GM19238 (cell line): ENCODE data around the gene SORCS2.

Experiments used
- DNase-seq: peaks from one replicate; pipeline ENCODE4 v3.0.0; 2011; ENCODE audit warnings: low spot score; ENCODE audit not compliant: insufficient read length

The SORCS2 gene

DNA sequence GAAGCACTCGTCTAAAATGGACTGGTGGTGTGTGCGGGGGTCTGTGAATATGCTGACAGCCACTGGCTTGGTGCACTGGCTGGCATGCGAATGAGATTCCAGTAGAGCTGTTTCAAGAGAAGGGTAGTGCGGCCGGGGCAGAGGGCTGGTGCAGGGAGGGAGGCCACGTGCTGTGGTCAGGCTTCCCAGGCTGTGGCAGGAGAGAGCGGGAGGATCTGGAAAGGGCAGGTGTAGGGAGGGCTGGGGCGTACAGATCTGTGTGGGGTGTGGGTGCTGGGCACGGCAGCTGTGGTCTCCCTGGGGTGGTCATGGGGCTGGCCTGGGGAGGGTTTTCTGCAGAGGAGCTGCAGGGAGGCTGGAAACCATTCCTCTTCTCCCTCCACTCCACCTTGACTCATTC is 30.2 kb downstream of the SORCS2 start:
- DNase-seq, result no peak

DNA sequence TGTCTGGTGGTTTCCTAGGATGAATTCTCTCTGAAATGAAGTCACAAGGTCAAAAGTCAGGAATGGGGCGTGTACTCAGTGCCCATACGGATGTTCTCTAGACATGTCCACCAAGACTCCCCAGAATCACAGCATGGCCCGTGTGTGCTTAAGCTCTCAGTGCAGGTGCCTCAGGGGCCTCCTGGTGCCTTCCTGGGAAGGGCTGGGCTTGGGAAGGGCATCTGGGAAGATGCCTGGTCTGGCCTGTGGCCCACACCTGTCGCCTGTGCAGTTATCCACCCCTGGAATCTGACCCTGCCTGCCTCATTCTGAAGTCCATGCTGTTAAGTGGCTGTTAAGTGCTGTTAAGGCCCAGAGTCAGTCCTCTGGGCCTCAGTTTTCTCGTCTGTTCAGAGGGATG is 31.2 kb downstream of the SORCS2 start:
- DNase-seq, result no peak

DNA sequence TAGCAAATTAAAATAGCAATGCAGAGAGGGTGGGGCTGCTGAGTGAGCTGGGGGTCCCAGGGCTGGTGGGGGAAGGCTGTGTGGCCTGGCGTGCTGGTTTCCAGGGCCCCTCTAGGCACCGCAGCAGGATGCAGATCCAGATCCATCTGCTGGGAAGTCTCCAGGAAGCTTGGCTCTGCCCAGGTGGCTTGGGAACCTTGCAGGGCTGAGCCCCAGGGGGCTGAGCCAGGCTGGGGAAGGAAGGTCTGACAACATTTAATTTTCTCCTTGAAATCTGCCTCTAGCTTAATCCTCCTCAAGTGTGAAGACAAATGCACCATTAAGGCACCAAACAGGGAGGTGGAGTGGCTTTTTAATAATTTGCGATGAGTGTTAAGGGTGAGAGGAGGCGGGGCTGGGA is 31.7 kb downstream of the SORCS2 start:
- no peak for DNase-seq

DNA sequence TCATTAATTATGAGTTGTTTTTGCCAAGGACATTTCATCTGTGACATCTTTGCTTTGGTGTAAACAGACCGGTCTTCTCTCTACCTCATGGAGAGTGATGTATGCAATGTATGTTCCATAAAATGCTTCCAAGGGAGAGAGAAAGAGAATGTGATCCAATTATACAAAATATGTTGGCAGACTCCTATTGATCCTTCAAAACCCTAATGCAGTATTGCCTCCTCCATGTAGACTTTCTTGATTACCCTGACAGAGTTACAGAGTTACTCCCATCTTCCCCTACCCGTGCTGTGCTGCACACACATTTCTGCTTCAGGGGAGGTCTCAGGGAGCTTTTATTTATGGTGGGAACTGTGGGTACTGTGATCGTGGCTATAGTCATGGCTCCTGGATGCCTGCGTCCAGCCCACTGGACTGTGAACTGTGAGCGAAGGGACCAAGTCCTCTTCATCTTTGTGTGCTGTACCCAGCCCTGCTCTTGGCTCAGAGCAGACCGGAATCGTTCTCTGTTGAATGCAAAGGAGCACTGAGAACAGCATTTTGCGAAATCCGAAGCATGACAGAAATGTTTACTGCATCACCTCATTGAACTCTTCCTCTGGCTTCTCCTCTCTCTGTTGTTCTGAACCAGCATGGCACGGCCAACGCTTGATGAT is 32.7 kb downstream of the SORCS2 start:
- DNase-seq, result no peak

DNA sequence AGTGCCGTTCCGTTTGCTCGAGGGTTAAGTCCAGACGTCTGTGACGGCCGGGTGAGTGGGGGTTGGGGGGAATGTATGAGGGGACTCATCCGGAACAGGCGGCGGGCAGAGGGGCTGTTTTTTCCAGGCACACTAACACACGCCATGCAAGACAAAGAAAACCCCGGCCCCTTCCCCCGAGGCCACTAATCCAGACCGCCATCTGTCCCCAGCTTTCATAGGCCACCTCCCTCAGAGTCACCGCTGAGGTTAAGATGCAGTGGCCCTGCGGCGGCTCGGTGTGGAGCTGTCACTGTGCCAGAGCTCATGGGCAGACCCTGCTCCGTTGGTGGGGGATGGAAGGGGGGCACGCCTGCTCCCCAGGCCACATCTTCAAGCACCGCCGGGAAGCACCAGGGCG is 34.1 kb downstream of the SORCS2 start:
- no peak for DNase-seq

DNA sequence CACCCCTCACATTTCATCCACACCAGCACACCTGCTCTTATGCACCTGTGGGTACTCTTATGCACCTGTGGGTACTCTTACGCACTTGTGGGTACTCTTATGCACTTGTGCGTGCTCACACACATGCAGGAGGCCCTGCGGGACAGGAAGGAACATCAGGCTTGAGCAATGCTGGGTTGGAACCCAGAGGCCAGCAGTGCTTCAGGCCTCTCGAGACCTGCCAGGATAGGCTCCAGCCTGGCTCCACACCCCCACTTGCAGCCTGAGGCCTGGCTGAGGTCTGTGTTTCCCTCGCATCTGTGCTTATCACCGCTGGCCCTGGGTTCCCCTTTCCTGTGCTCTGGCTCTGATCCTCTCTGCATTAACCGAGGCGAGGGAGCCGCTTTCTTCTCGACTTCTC is 34.7 kb downstream of the SORCS2 start:
- DNase-seq, result no peak

DNA sequence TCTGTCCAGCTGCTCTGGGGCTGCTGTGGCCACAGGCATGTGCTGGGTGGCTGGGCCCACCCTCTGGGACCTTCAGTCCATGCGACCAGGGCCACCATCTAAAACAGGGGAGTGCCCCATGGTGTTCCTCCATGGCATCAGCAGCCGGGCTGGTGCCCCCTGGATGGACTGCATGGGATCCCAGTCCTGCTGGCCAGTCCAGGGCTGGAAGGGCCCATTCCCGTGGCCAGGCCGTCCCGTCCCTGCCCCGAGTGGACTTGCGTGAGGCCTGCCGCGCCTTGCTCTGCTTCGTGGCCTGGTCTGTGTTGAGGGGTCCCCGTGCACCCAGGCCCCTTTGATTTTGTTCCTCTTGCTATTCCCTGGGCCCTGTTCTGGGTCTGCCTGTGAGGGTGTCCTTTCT is 36.4 kb downstream of the SORCS2 start:
- DNase-seq, result no peak

DNA sequence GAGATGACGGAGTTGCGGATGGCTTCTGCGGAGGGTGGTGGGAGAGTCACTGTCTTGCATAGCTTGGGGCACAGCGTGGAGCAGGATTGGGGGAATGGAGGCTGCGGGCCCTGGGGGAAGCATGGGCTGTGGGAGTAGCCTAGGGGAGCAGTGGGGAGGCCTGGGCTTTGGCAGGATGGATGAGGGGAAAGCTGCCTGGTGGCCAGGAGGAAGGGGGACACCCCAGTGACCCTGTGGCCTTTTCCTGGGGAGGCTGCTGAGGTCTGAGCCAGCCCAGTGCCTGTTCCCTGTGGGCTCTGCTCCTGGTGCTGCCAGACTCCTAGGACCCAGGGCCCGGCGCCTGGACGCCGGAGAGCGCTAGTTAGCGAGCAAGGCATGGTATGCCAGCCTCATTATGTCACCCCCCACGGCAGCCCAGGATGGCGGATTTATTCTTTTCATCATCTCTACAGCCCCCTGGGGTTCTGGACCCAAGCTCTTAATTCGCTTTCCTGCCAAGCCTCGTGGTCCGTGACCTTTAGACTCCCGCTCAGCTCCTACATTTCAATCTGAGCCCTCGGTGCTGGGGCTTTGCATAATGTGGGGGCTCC is 39.8 kb downstream of the SORCS2 start:
- no peak for DNase-seq

DNA sequence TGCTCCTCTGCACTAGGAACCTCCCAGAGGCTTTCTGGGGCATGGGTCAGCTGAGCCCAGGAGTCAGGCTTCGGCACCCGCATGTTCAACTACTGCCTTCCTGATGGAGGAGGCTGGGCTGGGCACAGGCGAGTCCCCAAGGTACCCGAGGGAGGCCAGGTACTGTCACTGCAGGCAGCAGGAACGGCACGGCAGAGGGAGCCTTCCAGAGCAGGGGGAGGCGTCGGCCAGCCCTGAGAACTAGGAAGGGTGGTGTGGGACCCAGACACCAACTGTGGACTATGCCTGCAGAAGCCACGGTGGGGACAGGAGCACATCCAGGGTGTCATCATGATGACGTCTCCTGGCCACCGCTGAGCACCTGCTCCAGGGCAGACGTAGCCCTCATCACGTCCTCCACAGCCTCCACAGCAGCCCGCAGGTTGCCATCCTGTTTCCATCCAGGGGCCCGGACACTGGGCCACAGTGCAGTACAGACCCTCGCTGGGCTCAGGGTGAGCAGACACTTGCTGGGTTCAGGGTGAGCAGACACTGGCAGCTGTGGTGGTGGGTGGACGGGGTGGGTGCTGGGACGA is 40.8 kb downstream of the SORCS2 start:
- DNase-seq, result no peak

DNA sequence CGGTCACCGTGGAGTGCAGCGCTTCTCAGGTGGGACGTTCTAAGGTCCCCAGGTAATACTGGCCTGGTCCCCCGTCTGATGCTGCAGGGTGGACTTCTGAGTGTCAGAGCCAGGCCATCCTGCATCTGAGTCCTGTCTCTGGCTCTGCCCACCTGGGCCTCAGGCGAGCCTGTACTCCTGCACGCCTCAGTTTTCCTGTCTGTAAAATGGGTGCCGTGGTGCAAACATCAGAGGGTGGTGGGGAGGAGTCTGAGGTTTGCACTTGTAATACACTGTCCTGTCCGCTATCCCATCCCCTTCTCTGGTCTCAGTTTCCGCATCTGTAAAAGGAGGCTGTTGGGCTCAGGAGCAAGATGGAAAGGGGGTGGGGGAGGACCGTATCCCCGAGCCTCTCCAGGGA is 41.3 kb downstream of the SORCS2 start:
- no peak for DNase-seq

DNA sequence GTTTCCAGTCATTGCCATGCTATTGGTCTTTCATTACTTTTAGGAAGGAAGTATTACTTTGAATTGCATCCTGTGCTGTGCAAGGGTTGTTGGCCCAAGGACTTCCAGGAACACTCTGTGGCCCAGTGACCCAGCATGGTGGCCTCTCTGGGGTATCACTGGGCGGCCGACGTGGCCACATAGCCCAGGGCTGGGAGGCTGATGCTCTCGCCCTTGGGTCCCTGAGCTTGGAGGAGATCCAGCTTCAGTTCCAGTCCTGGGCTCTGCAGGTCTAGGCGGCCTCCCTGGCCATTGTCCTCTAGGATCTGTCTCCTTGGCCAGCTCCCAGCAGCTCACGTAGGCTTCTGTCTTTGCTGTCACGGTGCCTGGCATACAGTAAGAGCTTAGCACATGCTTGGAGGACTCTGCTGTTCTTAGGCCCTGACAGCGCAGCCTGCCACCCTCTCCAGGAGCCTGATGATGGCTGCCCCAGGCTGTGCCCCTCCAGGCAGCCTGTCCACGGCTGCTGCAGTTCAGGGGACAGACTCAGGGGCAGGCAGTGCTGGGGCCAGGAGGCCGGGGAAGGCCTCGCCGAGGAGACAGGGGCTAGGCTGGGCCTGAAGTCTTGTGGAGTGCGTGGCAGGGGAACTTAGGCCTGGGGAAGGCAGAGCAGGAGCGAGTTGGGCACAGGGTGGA is 42.2 kb downstream of the SORCS2 start:
- DNase-seq, result no peak

DNA sequence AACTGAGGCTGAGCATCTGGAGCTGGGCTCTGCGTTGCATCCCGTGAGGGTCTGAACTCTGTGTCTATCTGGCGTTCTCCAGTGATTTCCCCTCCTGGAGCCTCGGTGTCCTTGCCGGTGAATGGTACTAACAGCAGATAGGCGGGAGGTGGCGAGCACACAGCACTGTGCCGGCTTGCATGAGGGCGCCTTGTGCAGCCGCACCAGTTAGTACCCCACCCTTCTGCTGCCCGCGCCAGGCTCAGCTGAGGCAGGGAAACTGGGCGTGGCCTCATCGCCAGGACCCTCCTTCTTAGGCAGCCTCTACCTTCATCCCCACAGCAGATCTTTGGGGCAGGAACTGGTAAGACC is 42.7 kb downstream of the SORCS2 start:
- no peak for DNase-seq

DNA sequence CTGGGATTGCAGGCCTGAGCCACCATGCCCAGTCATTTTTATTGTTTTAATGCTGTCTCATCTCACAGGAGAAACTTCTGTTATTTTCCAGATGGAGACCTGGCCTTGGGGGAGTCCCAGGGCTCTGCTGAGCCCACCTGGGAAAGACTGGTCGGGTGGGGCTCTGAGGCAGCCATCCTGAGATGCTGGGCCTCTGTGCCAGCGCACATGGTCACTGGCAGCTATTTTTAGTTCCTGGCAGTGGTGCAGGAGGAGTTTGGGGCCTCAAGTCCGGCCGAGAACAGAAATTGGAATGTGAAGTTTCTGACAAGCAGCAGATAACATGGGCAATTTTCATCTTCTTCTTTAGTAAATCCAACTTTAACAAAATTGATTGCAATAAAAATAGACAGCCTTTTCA is 44.5 kb downstream of the SORCS2 start:
- DNase-seq, result no peak

DNA sequence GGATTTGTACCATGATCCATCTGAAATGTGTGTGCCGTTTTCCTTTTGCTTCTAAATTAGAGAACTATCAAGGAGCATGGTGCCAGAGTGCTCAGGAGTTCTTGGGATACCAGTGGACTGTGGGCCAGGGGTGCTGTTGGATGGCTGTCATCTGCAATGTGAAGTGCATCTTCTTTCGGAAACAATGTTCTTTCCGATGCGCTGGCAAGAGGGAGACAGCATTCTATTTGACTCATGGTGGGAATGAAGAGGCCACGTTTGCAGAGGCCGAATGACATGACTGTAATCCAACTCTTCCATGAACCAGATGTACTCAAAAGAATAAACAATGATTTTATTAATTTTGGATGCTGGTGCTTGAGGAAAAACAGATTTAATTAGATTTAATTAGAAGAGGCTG is 45.5 kb downstream of the SORCS2 start:
- DNase-seq, result no peak

DNA sequence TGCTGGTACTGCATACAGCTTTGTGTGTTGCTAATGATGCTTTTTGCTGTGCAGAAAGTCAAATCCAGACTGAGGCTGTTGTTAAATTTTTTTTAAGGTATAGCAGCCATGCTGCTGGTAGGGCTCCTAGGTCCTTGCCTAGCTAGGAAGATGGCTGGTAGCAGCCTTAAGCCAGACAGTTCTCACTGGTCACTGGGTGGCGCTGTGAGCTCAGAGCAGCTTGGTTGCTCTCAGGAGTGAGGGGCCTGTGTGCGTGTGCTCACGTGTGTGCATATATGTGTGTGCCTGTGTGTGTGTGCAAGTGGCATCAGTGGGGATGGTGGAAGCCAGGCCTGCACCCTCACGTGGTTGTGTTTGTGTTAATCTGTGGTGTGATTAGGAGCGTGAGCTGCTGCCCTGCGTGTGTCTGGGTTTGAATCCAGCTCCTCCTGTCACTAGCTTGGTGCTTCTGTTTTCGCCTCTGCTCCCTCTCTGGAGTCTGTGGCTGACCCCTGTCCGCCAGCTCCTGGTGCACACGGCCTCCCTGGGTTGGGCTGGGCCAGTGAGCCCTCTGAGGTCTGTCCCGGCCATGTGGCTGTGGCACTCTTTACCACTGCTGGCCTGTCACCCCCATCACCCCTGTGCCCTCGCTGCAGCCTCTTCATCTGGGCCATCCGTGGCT is 46.1 kb downstream of the SORCS2 start:
- no peak for DNase-seq

DNA sequence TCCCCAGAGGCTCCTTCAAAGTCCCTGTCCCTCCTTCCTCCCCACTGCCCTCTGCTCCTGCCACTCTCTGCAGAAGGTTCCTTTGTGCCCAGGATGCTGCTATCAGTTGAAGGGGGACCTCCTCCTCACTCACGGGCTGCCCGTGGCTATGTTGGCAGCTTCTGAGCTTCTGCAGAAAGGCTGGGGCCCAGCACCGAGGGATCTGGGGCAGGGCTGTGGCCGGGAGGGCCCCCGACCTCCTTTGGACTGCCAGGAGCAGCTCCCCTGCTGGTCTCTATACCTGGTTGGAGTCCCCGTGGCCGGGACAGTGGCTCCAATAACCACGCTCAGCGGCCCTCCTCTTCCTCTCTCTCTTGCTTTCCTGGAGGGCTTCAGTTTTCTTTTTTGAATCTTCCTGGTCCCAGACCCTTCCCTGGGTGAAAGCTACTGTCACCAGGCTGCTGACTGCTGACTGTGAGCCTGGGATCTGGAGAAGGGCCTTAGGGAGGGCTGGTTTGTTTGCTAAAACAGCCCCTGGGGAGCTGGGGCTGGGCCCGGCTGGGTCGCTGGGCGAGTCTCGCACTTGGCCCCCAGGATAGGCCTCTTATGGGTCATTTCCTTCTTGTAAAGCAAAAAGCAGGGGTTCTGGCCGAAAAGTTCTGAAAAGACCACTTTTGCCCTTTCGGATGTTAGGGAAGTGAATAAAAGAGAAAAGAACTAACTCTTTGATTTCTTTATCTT is 46.9 kb downstream of the SORCS2 start:
- DNase-seq, result no peak

DNA sequence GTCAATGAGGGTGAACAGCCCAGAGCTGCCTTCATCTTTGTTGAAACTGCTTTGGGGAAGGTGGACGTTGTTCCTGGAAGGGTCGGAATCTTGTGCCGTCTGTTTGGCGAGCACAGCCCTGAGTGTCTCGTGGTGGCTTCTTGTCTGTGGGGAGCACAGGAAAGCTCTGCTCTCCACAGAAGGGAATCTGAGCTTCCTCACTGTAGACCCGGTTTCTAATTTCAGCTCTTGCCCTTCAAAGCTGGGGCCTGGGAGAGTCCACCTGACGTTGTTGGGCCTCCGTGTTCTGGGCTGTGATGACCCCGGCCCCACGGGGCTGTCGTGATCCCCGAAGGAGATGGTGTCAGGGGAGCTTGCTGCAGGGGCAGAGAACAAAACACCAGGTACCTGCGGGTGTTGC is 47.5 kb downstream of the SORCS2 start:
- no peak for DNase-seq

DNA sequence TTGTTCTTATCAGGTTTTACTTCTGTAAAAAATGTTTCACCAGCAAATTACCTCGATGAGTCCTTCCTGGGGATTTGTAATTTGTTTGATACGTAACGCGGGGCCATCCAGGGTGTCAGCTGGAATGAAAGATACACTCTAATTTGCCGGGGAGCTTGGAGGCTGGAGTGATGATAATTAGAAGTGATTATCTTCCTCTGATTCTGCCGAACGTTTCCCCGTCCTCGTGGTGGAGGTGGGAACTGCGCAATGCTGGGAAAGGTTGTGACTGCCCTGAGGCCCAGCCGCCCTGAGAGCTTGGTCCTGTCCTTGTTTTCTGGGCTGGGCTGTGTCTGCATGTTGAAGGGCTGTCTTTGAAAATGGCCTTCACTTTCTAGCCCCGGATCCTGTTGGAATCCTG is 48.0 kb downstream of the SORCS2 start:
- DNase-seq, result no peak

DNA sequence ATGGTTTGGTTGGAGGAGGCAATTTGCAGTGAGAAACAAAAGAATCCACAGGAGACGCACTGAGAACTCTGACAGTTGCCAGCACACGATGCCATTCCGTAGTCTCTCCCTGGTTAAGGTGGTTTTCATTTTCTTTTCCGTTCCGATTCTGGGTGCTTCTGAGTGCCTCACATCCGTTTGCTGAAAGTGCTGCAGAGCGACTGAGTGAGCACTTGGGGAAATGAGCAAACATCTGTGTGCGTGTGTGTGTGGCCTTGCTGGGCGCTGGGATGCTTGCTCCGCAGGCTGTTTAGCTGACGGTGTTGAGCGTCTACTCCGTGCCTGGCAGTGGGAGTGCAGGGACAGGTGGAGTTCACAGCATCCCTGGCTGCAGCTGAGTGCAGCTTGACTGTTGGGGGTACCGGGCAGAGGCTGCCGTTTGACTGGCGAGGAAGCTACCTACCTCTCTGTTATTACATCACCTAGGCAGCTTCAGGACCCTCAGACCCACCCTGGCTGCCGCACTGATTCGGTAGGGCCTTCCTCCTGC is 49.3 kb downstream of the SORCS2 start:
- DNase-seq, result no peak

DNA sequence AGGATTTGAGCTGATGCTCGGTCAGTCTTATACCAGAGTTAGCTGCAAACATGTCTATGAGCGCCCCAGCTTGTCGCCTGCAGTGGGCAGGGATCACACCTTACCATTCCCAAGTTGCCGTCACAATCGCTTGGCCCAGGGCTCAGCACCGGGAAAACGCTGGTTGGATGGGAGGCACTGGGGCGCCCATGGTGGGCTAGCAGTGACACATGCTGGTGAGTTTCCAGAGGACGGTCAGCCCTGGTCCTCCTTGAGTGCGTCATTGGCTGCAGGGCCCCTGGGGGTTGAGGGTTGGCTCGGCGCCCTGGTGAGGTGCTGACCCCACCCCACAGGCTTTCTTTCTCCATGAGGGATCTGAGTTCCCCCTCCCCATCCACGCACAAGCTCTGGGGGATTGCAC is 50.4 kb downstream of the SORCS2 start:
- no peak for DNase-seq

DNA sequence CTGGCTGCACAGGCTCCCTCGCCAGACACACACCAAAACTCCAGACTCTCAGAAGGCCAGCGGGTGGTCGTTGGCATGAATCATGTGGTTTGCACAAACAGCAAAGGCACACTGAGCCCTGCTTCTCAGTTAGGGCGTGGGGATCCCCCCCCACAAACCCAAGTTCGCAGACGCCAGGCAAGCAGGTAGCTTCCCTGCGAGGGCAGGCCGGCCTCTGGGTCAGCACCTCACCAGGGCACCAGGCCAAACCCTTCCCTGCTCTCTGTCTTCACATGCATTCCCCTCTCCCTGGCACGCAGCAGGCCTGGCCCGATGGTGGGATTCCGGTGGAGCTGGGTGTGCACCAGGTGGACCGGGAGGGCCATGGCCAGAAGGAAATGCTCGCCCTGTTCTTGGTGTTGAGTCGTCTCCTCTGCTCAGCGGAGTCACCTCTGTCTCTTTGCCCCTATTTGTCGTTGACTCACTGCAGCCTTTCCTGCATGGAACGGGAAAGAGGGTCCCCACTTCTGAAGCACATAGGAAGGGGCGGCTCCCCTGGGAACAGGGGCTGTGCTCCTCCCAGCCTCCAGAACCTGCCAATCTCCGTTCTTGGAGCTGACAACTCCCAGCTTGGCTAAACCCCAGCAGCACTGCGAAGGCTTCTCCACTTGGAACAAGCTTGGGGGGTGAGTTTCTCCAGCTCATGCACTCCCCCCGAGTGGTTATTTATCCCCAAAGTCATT is 51.4 kb downstream of the SORCS2 start:
- DNase-seq, result no peak
